Erythroblast (primary cell): ENCODE data around the gene AFDN.

Experiments
- GATA1 ChIP-seq: IDR thresholded peaks from 2 replicates; pipeline ENCODE4 v1.6.1; 2011; ENCODE audit warnings: low read depth, mild to moderate bottlenecking, control low read depth, low read length, moderate library complexity
- POLR2A ChIP-seq: IDR thresholded peaks from 2 replicates; pipeline ENCODE4 v1.6.1; 2011; ENCODE audit warnings: mild to moderate bottlenecking, low read length

DNA sequence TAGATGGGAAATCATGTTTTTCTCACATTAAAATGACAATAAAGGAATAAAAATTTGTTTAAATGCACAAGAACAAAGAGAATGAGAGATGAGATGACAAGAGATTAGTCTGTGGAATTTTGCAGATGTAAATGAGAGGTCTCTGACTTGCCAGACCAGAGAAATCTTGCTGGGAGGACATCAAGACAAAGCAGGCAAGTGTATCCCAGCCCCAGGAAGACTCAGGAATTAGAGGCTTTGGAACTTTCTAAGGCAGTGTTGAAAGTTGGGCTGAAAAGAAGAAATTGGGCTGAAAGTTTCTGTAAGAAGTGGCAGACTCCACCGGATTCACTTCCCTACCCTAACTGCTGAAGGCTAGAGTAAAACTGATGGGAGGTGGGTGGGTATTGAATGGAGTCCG lies 54.6 kb downstream of the AFDN start:
- TF ChIP-seq POLR2A, result no peak
- no peak for TF ChIP-seq GATA1
